PFSK-1 (cell line): ENCODE results near the gene EPOP.
A peak's percentile ranks its signal among the peaks of the same experiment; 100 is the strongest.

ENCODE experiments used
- FOXP2 ChIP-seq: optimal IDR thresholded peaks from 2 replicates; pipeline ENCODE3; 2011; ENCODE audit warnings: borderline replicate concordance, control low read depth, inconsistent platforms; ENCODE audit not compliant: insufficient read depth; ENCODE audit errors: extremely low read length, extremely low read depth
- POLR2AphosphoS5 ChIP-seq: IDR thresholded peaks from 2 replicates; pipeline ENCODE4 v1.6.1; 2012; ENCODE audit warnings: low read depth, mild to moderate bottlenecking, control low read depth, low read length, moderate library complexity
- SIN3A ChIP-seq: IDR thresholded peaks from 2 replicates; pipeline ENCODE4 v1.6.1; 2012; ENCODE audit warnings: mild to moderate bottlenecking, low read length, moderate library complexity, borderline replicate concordance; ENCODE audit not compliant: insufficient read depth
- TAF1 ChIP-seq: IDR thresholded peaks from 2 replicates; pipeline ENCODE4 v1.6.1; 2012; ENCODE audit warnings: low read length, control low read depth, borderline replicate concordance; ENCODE audit not compliant: insufficient read depth
- TF ChIP-seq, protein P1 (sequence below), 2 experiments: IDR thresholded peaks; 2 replicates each; pipeline versions ENCODE4 v1.6.1 to v1.8.0; 2011 to 2012; ENCODE audit warnings: low read depth in 2 of 2, low read length in 2 of 2, control low read depth in 1 of 2, inconsistent platforms in 1 of 2, mild to moderate bottlenecking in 1 of 2, moderate library complexity in 1 of 2; ENCODE audit not compliant: insufficient read depth in 1 of 2

Gene EPOP

GRCh38 chr17:38663125-38663751, 11.5 kb downstream of the EPOP start:
- TF ChIP-seq FOXP2 (peak; percentile 44), SIN3A (no peak), POLR2AphosphoS5 (no peak)
- TF ChIP-seq, protein P1, sequence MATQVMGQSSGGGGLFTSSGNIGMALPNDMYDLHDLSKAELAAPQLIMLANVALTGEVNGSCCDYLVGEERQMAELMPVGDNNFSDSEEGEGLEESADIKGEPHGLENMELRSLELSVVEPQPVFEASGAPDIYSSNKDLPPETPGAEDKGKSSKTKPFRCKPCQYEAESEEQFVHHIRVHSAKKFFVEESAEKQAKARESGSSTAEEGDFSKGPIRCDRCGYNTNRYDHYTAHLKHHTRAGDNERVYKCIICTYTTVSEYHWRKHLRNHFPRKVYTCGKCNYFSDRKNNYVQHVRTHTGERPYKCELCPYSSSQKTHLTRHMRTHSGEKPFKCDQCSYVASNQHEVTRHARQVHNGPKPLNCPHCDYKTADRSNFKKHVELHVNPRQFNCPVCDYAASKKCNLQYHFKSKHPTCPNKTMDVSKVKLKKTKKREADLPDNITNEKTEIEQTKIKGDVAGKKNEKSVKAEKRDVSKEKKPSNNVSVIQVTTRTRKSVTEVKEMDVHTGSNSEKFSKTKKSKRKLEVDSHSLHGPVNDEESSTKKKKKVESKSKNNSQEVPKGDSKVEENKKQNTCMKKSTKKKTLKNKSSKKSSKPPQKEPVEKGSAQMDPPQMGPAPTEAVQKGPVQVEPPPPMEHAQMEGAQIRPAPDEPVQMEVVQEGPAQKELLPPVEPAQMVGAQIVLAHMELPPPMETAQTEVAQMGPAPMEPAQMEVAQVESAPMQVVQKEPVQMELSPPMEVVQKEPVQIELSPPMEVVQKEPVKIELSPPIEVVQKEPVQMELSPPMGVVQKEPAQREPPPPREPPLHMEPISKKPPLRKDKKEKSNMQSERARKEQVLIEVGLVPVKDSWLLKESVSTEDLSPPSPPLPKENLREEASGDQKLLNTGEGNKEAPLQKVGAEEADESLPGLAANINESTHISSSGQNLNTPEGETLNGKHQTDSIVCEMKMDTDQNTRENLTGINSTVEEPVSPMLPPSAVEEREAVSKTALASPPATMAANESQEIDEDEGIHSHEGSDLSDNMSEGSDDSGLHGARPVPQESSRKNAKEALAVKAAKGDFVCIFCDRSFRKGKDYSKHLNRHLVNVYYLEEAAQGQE (IDR thresholded peaks at IDR 0.05; ENCODE audit: insufficient read depth in 1 of 2, low read depth in 2 of 2, low read length in 2 of 2) = no peak

DNA sequence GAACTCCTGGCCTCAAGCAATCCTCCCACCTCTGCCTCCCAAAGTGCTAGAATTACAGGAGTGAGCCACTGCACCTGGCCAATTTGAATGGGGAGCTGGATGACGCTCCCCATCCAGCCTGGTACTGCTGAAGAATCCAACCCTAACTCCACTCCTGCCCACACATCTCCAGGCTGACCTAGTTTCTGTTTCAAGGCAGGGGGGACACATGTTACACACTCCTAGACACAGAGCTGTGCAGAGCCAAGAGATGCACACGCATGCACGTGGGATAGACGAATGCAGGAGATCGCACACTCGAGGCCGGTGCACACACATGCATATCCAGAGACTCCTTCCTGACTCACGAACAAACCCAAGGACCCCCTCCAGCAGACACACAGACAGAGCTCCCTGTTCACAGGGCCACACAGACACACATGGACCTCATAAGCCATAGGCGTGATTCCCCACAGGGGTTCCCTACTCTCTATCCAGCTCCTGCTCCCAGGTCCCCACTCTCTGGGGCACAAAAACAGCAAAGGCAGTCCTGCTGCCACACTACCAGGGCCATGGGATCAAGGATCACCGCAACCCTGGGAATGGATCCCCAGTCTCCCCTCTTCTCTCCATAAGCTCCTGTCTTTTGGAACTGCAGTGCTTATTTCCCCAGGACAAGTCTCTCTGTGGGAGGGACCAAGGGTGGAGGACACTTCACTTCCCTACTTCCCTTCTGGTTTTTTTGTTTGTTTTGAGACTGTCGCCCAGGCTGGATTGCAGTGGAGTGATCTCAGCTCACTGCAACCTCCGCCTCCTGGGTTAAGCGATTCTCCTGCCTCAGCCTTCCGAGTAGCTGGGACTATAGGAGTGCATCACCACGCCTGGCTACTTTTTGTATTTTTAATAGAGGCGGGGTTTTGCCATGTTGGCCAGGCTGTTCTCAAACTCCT, 14.4 kb downstream of the EPOP start:
- TF ChIP-seq, protein P1 (IDR thresholded peaks at IDR 0.05; ENCODE audit: insufficient read depth in 1 of 2, low read depth in 2 of 2, low read length in 2 of 2) = no peak
- TF ChIP-seq FOXP2 (no peak), POLR2AphosphoS5 (no peak), TAF1 (no peak), SIN3A (no peak)

- TF ChIP-seq, protein P1 (IDR thresholded peaks at IDR 0.05; ENCODE audit: insufficient read depth in 1 of 2, low read depth in 2 of 2, low read length in 2 of 2) = no peak
- TF ChIP-seq POLR2AphosphoS5 (no peak), SIN3A (no peak), FOXP2 (no peak), TAF1 (no peak)
These were observed 15.3 kb downstream of the EPOP start for GRCh38 chr17:38659415-38659814.

GRCh38 chr17:38658741-38659345, 15.9 kb downstream of the EPOP start:
- TF ChIP-seq POLR2AphosphoS5 (no peak), SIN3A (no peak), FOXP2 (no peak), TAF1 (no peak)
- TF ChIP-seq, protein P1 (IDR thresholded peaks at IDR 0.05; ENCODE audit: insufficient read depth in 1 of 2, low read depth in 2 of 2, low read length in 2 of 2) = no peak
